HepG2 (cell line): Measurements from ENCODE around the gene HOXA7. TPM values are rescaled to one million over a fixed set of nuclear protein-coding genes. Genes with fewer than 3 reads are reported as not detected.

Experiments used
- ESRRA ChIP-seq: sonication (generic); formaldehyde crosslinking; IDR thresholded peaks from 2 replicates; pipeline ENCODE4 v1.5.1; 2020; ENCODE audit warnings: mild to moderate bottlenecking, low read depth, missing genetic modification reagents
- MAFK ChIP-seq, 2 experiments: IDR thresholded peaks in 1 of 2; conservative IDR thresholded peaks in 1 of 2; 2 replicates each; pipeline ENCODE4 v1.6.1; 2011; ENCODE audit warnings: improper control_type of control experiment in 2 of 2, low read length in 2 of 2
- MTF1 ChIP-seq: sonication (generic); formaldehyde crosslinking; IDR thresholded peaks from 2 replicates; pipeline ENCODE4 v1.5.0; 2020; ENCODE audit warnings: missing genetic modification reagents
- NFAT5 ChIP-seq: sonication (generic); formaldehyde crosslinking; IDR thresholded peaks from 2 replicates; pipeline ENCODE4 v1.4.0; 2020; ENCODE audit warnings: missing genetic modification reagents
- RARA ChIP-seq: IDR thresholded peaks from 2 replicates; pipeline ENCODE4 v1.6.1; 2016; ENCODE audit warnings: missing genetic modification reagents, missing compliant biosample characterization
- SUZ12 ChIP-seq: fragments of 150-350 bp; IDR thresholded peaks from 2 replicates; pipeline ENCODE4 v1.6.1; 2014; ENCODE audit warnings: low read depth, low read length
- TBX2 ChIP-seq: sonication (generic); formaldehyde crosslinking; IDR thresholded peaks from 2 replicates; pipeline ENCODE4 v1.5.0; 2020; ENCODE audit warnings: missing genetic modification reagents, mild to moderate bottlenecking, borderline replicate concordance
- TRIM24 ChIP-seq: sonication (generic); formaldehyde crosslinking; IDR thresholded peaks from 2 replicates; pipeline ENCODE4 v1.8.0; 2022; ENCODE audit warnings: mild to moderate bottlenecking, missing genetic modification reagents
- ZKSCAN1 ChIP-seq: fragments of 150-350 bp; IDR thresholded peaks from 2 replicates; pipeline ENCODE4 v1.6.1; 2014; ENCODE audit warnings: low read length
- ZNF253 ChIP-seq: sonication (generic); formaldehyde crosslinking; IDR thresholded peaks from 2 replicates; pipeline ENCODE4 v1.8.0; 2022; ENCODE audit warnings: mild to moderate bottlenecking, missing genetic modification reagents, borderline replicate concordance
- ZNF891 ChIP-seq: sonication (generic); formaldehyde crosslinking; IDR thresholded peaks from 2 replicates; pipeline ENCODE4 v1.5.0; 2020; ENCODE audit warnings: mild to moderate bottlenecking, missing genetic modification reagents
- polyA plus RNA-seq, 8 experiments: library from polyadenylated mRNA; depleted of rRNA in 3 of 8; stranded (reverse) in 7 of 8; unstranded in 1 of 8; fragments of >200 nt; fragmentation: Illumina TruSeq in 4 of 8; extraction: Trizol in 4 of 8; gene quantifications; 2 replicates each; pipeline versions ENCODE4 v1.2.1 to v1.2.3, GENCODE V29; 2011 to 2016; ENCODE audit warnings: low read depth in 4 of 8, missing spikeins in 1 of 8, mixed read lengths in 1 of 8; ENCODE audit not compliant: insufficient read depth in 1 of 8
- total RNA-seq, 5 experiments: library from RNA; depleted of rRNA; stranded (reverse); fragments of >200 nt; fragmentation: Illumina TruSeq; extraction: Trizol; gene quantifications; 2 replicates each; pipeline ENCODE4 v1.2.3, GENCODE V29; 2016; ENCODE audit warnings: low read depth in 1 of 5
- TF ChIP-seq, protein P1 (sequence below): sonication (generic); formaldehyde crosslinking; IDR thresholded peaks from 2 replicates; pipeline ENCODE4 v1.9.0; 2021; ENCODE audit warnings: mild to moderate bottlenecking, missing genetic modification reagents
- TF ChIP-seq, protein P2 (sequence below): sonication (generic); formaldehyde crosslinking; IDR thresholded peaks from 2 replicates; pipeline ENCODE4 v1.4.0; 2020; ENCODE audit warnings: mild to moderate bottlenecking, missing genetic modification reagents, borderline replicate concordance

HOXA7 gene
- total and polyA plus RNA-seq, 2 of the 13 experiments (the other 11 are each of a cell fraction or from before 2014, with no cell fraction given), result 0.05 TPM; not detected in 1

DNA sequence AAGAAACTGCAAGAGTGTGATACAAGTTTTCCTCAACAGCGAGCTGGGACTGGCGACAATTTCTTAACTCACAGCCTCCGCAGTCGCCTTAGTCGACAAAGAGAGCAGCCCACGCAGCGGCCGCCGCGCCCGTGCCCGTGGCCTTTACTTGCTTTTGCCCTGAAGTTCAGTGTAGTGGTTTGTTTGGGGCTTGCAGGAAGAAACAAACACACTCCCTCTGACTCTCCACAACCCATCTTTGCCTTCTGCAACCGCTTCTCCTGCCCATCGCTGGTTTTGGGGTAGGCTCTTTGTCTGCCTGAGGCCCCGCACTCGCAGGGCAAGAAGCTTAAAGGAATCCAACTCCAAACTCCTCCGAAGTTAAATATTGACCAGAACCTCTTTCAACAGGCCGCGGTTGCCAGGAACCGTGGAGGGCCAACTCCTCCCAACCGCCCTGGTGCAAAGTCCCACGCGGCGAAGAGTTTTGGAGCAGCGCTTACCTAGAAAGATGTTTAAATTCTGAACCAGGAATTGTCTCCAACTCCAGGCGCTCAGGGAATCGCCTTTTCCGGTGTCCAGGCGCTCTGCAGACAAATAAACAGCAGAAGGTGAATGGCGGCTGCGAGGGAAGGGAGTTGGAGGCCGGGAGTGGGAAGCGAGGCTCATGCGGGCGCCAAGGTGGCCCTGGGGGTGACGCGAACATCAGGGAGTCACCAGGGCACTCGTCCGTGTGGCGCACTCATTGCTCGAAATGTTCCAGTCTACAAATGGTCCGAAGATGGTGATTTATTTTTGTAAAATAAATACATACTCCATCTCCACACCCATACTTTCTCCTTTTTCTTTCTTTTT, 34.2 kb downstream of the HOXA7 start (continued):
- TF ChIP-seq, protein P1, sequence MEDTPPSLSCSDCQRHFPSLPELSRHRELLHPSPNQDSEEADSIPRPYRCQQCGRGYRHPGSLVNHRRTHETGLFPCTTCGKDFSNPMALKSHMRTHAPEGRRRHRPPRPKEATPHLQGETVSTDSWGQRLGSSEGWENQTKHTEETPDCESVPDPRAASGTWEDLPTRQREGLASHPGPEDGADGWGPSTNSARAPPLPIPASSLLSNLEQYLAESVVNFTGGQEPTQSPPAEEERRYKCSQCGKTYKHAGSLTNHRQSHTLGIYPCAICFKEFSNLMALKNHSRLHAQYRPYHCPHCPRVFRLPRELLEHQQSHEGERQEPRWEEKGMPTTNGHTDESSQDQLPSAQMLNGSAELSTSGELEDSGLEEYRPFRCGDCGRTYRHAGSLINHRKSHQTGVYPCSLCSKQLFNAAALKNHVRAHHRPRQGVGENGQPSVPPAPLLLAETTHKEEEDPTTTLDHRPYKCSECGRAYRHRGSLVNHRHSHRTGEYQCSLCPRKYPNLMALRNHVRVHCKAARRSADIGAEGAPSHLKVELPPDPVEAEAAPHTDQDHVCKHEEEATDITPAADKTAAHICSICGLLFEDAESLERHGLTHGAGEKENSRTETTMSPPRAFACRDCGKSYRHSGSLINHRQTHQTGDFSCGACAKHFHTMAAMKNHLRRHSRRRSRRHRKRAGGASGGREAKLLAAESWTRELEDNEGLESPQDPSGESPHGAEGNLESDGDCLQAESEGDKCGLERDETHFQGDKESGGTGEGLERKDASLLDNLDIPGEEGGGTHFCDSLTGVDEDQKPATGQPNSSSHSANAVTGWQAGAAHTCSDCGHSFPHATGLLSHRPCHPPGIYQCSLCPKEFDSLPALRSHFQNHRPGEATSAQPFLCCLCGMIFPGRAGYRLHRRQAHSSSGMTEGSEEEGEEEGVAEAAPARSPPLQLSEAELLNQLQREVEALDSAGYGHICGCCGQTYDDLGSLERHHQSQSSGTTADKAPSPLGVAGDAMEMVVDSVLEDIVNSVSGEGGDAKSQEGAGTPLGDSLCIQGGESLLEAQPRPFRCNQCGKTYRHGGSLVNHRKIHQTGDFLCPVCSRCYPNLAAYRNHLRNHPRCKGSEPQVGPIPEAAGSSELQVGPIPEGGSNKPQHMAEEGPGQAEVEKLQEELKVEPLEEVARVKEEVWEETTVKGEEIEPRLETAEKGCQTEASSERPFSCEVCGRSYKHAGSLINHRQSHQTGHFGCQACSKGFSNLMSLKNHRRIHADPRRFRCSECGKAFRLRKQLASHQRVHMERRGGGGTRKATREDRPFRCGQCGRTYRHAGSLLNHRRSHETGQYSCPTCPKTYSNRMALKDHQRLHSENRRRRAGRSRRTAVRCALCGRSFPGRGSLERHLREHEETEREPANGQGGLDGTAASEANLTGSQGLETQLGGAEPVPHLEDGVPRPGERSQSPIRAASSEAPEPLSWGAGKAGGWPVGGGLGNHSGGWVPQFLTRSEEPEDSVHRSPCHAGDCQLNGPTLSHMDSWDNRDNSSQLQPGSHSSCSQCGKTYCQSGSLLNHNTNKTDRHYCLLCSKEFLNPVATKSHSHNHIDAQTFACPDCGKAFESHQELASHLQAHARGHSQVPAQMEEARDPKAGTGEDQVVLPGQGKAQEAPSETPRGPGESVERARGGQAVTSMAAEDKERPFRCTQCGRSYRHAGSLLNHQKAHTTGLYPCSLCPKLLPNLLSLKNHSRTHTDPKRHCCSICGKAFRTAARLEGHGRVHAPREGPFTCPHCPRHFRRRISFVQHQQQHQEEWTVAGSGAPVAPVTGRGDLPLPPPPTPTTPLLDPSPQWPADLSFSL (CRISPR knock-in tag), result no peak
- TF ChIP-seq SUZ12 (no peak), ZNF891 (no peak), MAFK (conservative IDR thresholded peaks at IDR 0.05 in 1 of 2, IDR thresholded peaks at IDR 0.05 in 1 of 2; ENCODE audit: low read length in 2 of 2) (no peak), MTF1 (CRISPR knock-in tag) (no peak; the same call in 1 of the 2 replicates), ZKSCAN1 (0 out of 2 replicates have a peak, but pooled peaks have one; percentile 27), RARA (CRISPR knock-in tag) (peak; percentile 89), ZNF253 (CRISPR knock-in tag) (no peak), TBX2 (CRISPR knock-in tag) (peak; percentile 79), ESRRA (no peak; the same call in 1 of the 2 replicates), TRIM24 (CRISPR knock-in tag) (no peak), NFAT5 (CRISPR knock-in tag) (no peak)
- TF ChIP-seq, protein P2, sequence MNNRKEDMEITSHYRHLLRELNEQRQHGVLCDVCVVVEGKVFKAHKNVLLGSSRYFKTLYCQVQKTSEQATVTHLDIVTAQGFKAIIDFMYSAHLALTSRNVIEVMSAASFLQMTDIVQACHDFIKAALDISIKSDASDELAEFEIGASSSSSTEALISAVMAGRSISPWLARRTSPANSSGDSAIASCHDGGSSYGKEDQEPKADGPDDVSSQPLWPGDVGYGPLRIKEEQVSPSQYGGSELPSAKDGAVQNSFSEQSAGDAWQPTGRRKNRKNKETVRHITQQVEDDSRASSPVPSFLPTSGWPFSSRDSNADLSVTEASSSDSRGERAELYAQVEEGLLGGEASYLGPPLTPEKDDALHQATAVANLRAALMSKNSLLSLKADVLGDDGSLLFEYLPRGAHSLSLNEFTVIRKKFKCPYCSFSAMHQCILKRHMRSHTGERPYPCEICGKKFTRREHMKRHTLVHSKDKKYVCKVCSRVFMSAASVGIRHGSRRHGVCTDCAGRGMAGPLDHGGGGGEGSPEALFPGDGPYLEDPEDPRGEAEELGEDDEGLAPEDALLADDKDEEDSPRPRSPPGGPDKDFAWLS (CRISPR knock-in tag), result no peak
